Smooth muscle cell (in vitro differentiated cells): ENCODE data around the gene PRPF6. TPM values are rescaled to one million over a fixed set of nuclear protein-coding genes. Genes with fewer than 3 reads are reported as not detected.

Experiments
- DNase-seq: peaks from one replicate; lab custom pipeline; 2025; ENCODE audit not compliant: unreplicated experiment; lab: John Stamatoyannopoulos, UW
- H2AFZ ChIP-seq: fragments of 200-600 bp; sonication (generic); 2 replicates; pipeline ENCODE4 v1.6.0; 2016; ENCODE audit warnings: antibody characterized with exemption, low read depth, mild to moderate bottlenecking
- H3F3A ChIP-seq: fragments of 200-600 bp; sonication (generic); 2 replicates; pipeline ENCODE4 v1.6.0; 2017; ENCODE audit warnings: antibody characterized with exemption, low read depth
- H3K27ac ChIP-seq: fragments of 200-600 bp; sonication (generic); 2 replicates; pipeline ENCODE4 v1.5.1; 2016; ENCODE audit warnings: low read depth, mild to moderate bottlenecking
- H3K27me3 ChIP-seq: fragments of 200-600 bp; sonication (generic); 2 replicates; pipeline ENCODE4 v1.6.1; 2016; ENCODE audit warnings: low read depth, mild to moderate bottlenecking
- H3K36me3 ChIP-seq: fragments of 200-600 bp; sonication (generic); 2 replicates; pipeline ENCODE4 v1.5.1; 2016; ENCODE audit warnings: low read depth
- H3K4me1 ChIP-seq: fragments of 200-600 bp; sonication (generic); 2 replicates; pipeline ENCODE4 v1.5.1; 2016; ENCODE audit warnings: low read depth
- H3K4me2 ChIP-seq: fragments of 200-600 bp; sonication (generic); 2 replicates; pipeline ENCODE4 v1.6.0; 2016; ENCODE audit warnings: mild to moderate bottlenecking
- H3K4me3 ChIP-seq: fragments of 200-600 bp; sonication (generic); 2 replicates; pipeline ENCODE4 v1.5.1; 2016; ENCODE audit warnings: mild to moderate bottlenecking
- H3K79me2 ChIP-seq: fragments of 200-600 bp; sonication (generic); 2 replicates; pipeline ENCODE4 v1.6.0; 2016; ENCODE audit warnings: low read depth, mild to moderate bottlenecking
- H3K9ac ChIP-seq: fragments of 200-600 bp; sonication (generic); 2 replicates; pipeline ENCODE4 v1.6.0; 2016; ENCODE audit warnings: low read depth
- H3K9me3 ChIP-seq: fragments of 200-600 bp; sonication (generic); replicated peaks from 2 replicates; pipeline ENCODE4 v1.5.1; 2016; ENCODE audit warnings: low read depth
- H4K20me1 ChIP-seq: fragments of 200-600 bp; sonication (generic); 2 replicates; pipeline ENCODE4 v1.6.0; 2016; ENCODE audit warnings: low read depth
- CTCF ChIP-seq: fragments of 200-600 bp; sonication (generic); IDR thresholded peaks from 2 replicates; pipeline ENCODE4 v1.5.1; 2017; ENCODE audit warnings: borderline replicate concordance, mild to moderate bottlenecking, antibody characterized with exemption; ENCODE audit not compliant: insufficient read depth, poor library complexity, severe bottlenecking
- WGBS: methylation state at CpG from one replicate; pipeline ENCODE4 v1.1.7; 2016; ENCODE audit warnings: low lambda C conversion rate; 5-methylcytosine and 5-hydroxymethylcytosine counted together
- polyA plus RNA-seq: library from polyadenylated mRNA; unstranded; fragments of >200 nt; fragmentation: Nextera tagmentation; extraction: Ambion mirVana; gene quantifications from 2 replicates; pipeline ENCODE4 v1.2.1, GENCODE V29; 2016
- total RNA-seq: library from RNA; depleted of rRNA; stranded (reverse); fragments of >200 nt; gene quantifications from 2 replicates; pipeline ENCODE4 v1.2.3, GENCODE V29; 2014

The PRPF6 gene
- total and polyA plus RNA-seq, 2 experiments from 2014 or later, result 33.3 to 51.2 TPM

- Histone ChIP-seq H3K9ac (no peak overlapping the region), H3K4me2 (no peak overlapping the region), H4K20me1 (no peaks in the 10 kb centered on the region), H3K27ac (no peak overlapping the region), H3K9me3 (no peaks in the 10 kb centered on the region), H3K79me2 (peaks cover 3% of the 10 kb centered on the region), H3K27me3 (no peaks in the 10 kb centered on the region), H2AFZ (no peak overlapping the region), H3F3A (no peaks in the 10 kb centered on the region), H3K36me3 (no peaks in the 10 kb centered on the region), H3K4me3 (no peak overlapping the region), H3K4me1 (peaks cover 12% of the 10 kb centered on the region)
- 95% methylated on average over 28 of the region's 28 CpGs for WGBS
- DNase-seq, result no peak
- no peak for TF ChIP-seq CTCF
Measured at GRCh38 chr20:63967330-63968135, 13.4 kb upstream of the PRPF6 start.

GRCh38 chr20:63968136-63968927 lies 12.6 kb upstream of the PRPF6 start:
- H3K27ac ChIP-seq, result no peak overlapping the region
- TF ChIP-seq CTCF, result no peak
- H3K9ac ChIP-seq, result no peak overlapping the region

GRCh38 chr20:63968928-63969760 lies 11.8 kb upstream of the PRPF6 start:
- Histone ChIP-seq H3K36me3 (no peaks in the 10 kb centered on the region), H3K27me3 (no peaks in the 10 kb centered on the region), H3K4me3 (peak overlapping the region; percentile 65), H3K27ac (no peak overlapping the region), H3K9me3 (no peaks in the 10 kb centered on the region), H3K4me2 (peak overlapping the region; percentile 98), H4K20me1 (no peaks in the 10 kb centered on the region), H3K4me1 (peaks cover 12% of the 10 kb centered on the region), H2AFZ (no peak overlapping the region), H3F3A (no peaks in the 10 kb centered on the region), H3K79me2 (peaks cover 3% of the 10 kb centered on the region), H3K9ac (peak overlapping the region; percentile 71)
- no peak for TF ChIP-seq CTCF
- no peak for DNase-seq
- WGBS, result 5% methylated on average over 33 of the region's 70 CpGs

More at GRCh38 chr20:63968136-63968927, 12.6 kb upstream of the PRPF6 start:
- Histone ChIP-seq H3F3A (no peaks in the 10 kb centered on the region), H3K4me3 (peak overlapping the region; percentile 65), H4K20me1 (no peaks in the 10 kb centered on the region), H3K79me2 (peaks cover 3% of the 10 kb centered on the region), H2AFZ (no peak overlapping the region), H3K4me2 (peak overlapping the region; percentile 98), H3K4me1 (peaks cover 12% of the 10 kb centered on the region), H3K27me3 (no peaks in the 10 kb centered on the region), H3K36me3 (no peaks in the 10 kb centered on the region), H3K9me3 (no peaks in the 10 kb centered on the region)
- WGBS, result 91% methylated on average over 14 of the region's 14 CpGs
- DNase-seq, result no peak
